Thymus (tissue), 11 donors: ENCODE data around the gene HMGXB3. TPM values are rescaled to one million over a fixed set of nuclear protein-coding genes. Genes with fewer than 3 reads are reported as not detected.
"Not testable (repeated sequence)": the region's sequence is repeated elsewhere in the genome, so short reads cannot be mapped to it uniquely, and the experiment has no call there.

Experiments
- DNase-seq, 9 donors: peaks; one replicate each; pipeline ENCODE4 v3.0.0-alpha.2; 2013; ENCODE audit warnings: low spot score in 9 of 9, low read depth in 6 of 9, missing footprints in 1 of 9
- H3K27ac ChIP-seq, 2 donors: one replicate each; pipeline ENCODE4 v1.5.1; 2013; ENCODE audit warnings: control low read depth in 1 of 2, low read depth in 1 of 2, low read length in 1 of 2, mild to moderate bottlenecking in 1 of 2, moderate library complexity in 1 of 2
- H3K27me3 ChIP-seq, 2 donors: one replicate each; pipeline ENCODE4 v1.5.1; 2013; ENCODE audit warnings: low read length in 1 of 2; ENCODE audit not compliant: control insufficient read depth in 2 of 2, insufficient read depth in 1 of 2
- H3K36me3 ChIP-seq, 2 donors: one replicate each; pipeline ENCODE4 v1.5.1; 2013; ENCODE audit warnings: low read length in 1 of 2, mild to moderate bottlenecking in 1 of 2, moderate library complexity in 1 of 2; ENCODE audit not compliant: control insufficient read depth in 2 of 2, insufficient read depth in 2 of 2
- H3K4me1 ChIP-seq, 2 donors: one replicate each; pipeline ENCODE4 v1.5.1; 2013; ENCODE audit warnings: low read length in 2 of 2; ENCODE audit not compliant: control insufficient read depth in 2 of 2, insufficient read depth in 2 of 2
- H3K4me3 ChIP-seq, 2 donors: one replicate each; pipeline ENCODE4 v1.5.1; 2013; ENCODE audit warnings: low read length in 2 of 2, control low read depth in 1 of 2, mild to moderate bottlenecking in 1 of 2
- H3K9me3 ChIP-seq, 2 donors: one replicate each; pipeline ENCODE4 v1.5.1; 2013; ENCODE audit warnings: low read length in 1 of 2, mild to moderate bottlenecking in 1 of 2; ENCODE audit not compliant: control insufficient read depth in 2 of 2, insufficient read depth in 1 of 2
- WGBS: extraction: QIAGEN DNeasy Blood & Tissue Kit; methylation state at CpG from one replicate; pipeline ENCODE4 v1.1.7; 2013; 5-methylcytosine and 5-hydroxymethylcytosine counted together
- polyA plus RNA-seq: library from polyadenylated mRNA; stranded (reverse); fragments of 200-250 nt; gene quantifications from one replicate; pipeline ENCODE4 v1.2.3, GENCODE V29; 2013
- total RNA-seq: library from RNA; stranded (reverse); fragments of 120-200 nt; gene quantifications from one replicate; pipeline ENCODE4 v1.2.4, GENCODE V29; 2013
- donor health status: healthy.

The HMGXB3 gene
- total and polyA plus RNA-seq, 2 donors = 14.0 to 27.0 TPM

- Histone ChIP-seq H3K9me3 (no peaks in the 10 kb centered on the region), H3K27ac (no peak overlapping the region), H3K27me3 (no peaks in the 10 kb centered on the region), H3K4me1 (no peaks in the 10 kb centered on the region), H3K36me3 (peaks cover 47 to 90% of the 10 kb centered on the region in 2 donors), H3K4me3 (no peak overlapping the region)
- 100% methylated on average over 1 of the region's 1 CpG for WGBS
- DNase-seq = no peak
These were observed 22.6 kb downstream of the HMGXB3 start for GRCh38 chr5:150023136-150023535.

- Histone ChIP-seq H3K27ac (no peak overlapping the region), H3K9me3 (no peaks in the 10 kb centered on the region), H3K36me3 (peaks cover 43 to 82% of the 10 kb centered on the region in 2 donors), H3K4me3 (no peak overlapping the region), H3K4me1 (no peaks in the 10 kb centered on the region), H3K27me3 (no peaks in the 10 kb centered on the region)
- DNase-seq = no peak
- 95% methylated on average over 9 of the region's 9 CpGs for WGBS
These were observed 23.9 kb downstream of the HMGXB3 start for GRCh38 chr5:150024346-150024984.

GRCh38 chr5:150026682-150027172, 26.2 kb downstream of the HMGXB3 start:
- Histone ChIP-seq H3K4me3 (no peak overlapping the region), H3K27me3 (no peaks in the 10 kb centered on the region), H3K27ac (no peak overlapping the region), H3K4me1 (no peaks in the 10 kb centered on the region), H3K36me3 (peaks cover 33 to 82% of the 10 kb centered on the region in 2 donors), H3K9me3 (no peaks in the 10 kb centered on the region)
- WGBS = 98% methylated on average over 4 of the region's 4 CpGs
- DNase-seq = no peak

GRCh38 chr5:150028047-150028446, 27.5 kb downstream of the HMGXB3 start:
- H3K4me1 ChIP-seq, H3K27ac ChIP-seq, H3K27me3 ChIP-seq, DNase-seq, H3K4me3 ChIP-seq, H3K9me3 ChIP-seq: not testable (repeated sequence)
- peaks cover 35 to 82% of the 10 kb centered on the region in 2 donors for H3K36me3 ChIP-seq
- 96% methylated on average over 1 of the region's 1 CpG for WGBS

GRCh38 chr5:150033334-150033733, 32.8 kb downstream of the HMGXB3 start:
- WGBS = over 99% methylated on average over 4 of the region's 4 CpGs
- Histone ChIP-seq H3K27me3 (no peaks in the 10 kb centered on the region), H3K9me3 (no peaks in the 10 kb centered on the region), H3K4me1 (no peaks in the 10 kb centered on the region), H3K4me3 (no peak overlapping the region), H3K36me3 (peaks cover 42 to 89% of the 10 kb centered on the region in 2 donors), H3K27ac (no peak overlapping the region)
- DNase-seq = no peak

- H3K36me3 ChIP-seq = peaks cover 42 to 93% of the 10 kb centered on the region in 2 donors
- H3K4me3 ChIP-seq = no peak overlapping the region
- WGBS = 97% methylated on average over 4 of the region's 4 CpGs
- no peaks in the 10 kb centered on the region for H3K9me3 ChIP-seq
- no peaks in the 10 kb centered on the region for H3K4me1 ChIP-seq
- DNase-seq = no peak
- H3K27ac ChIP-seq = no peak overlapping the region
- H3K27me3 ChIP-seq = no peaks in the 10 kb centered on the region
These were observed 34.1 kb downstream of the HMGXB3 start for GRCh38 chr5:150034662-150035061.

- Histone ChIP-seq H3K27me3 (no peaks in the 10 kb centered on the region), H3K36me3 (peaks cover 41 to 93% of the 10 kb centered on the region in 2 donors), H3K27ac (no peak overlapping the region), H3K4me1 (no peaks in the 10 kb centered on the region), H3K9me3 (no peaks in the 10 kb centered on the region), H3K4me3 (no peak overlapping the region)
- 80% methylated on average over 7 of the region's 7 CpGs for WGBS
- no peak for DNase-seq
These were observed 34.8 kb downstream of the HMGXB3 start for GRCh38 chr5:150035139-150035895.

- no peaks in the 10 kb centered on the region for H3K9me3 ChIP-seq
- no peak for DNase-seq
- H3K4me3 ChIP-seq = no peak overlapping the region
- H3K27ac ChIP-seq = no peak overlapping the region
- peaks cover 48 to 93% of the 10 kb centered on the region in 2 donors for H3K36me3 ChIP-seq
- WGBS = 97% methylated on average over 9 of the region's 9 CpGs
- H3K4me1 ChIP-seq = no peaks in the 10 kb centered on the region
- no peaks in the 10 kb centered on the region for H3K27me3 ChIP-seq
These were observed 36.0 kb downstream of the HMGXB3 start for GRCh38 chr5:150036513-150036912.

GRCh38 chr5:150038547-150038946, 38.0 kb downstream of the HMGXB3 start:
- Histone ChIP-seq H3K36me3 (peaks cover 47 to 91% of the 10 kb centered on the region in 2 donors), H3K9me3 (peaks cover 0 to 4% of the 10 kb centered on the region in 2 donors), H3K27ac (no peak overlapping the region), H3K4me3 (no peak overlapping the region), H3K4me1 (no peaks in the 10 kb centered on the region), H3K27me3 (no peaks in the 10 kb centered on the region)
- 95% methylated on average over 2 of the region's 2 CpGs for WGBS
- DNase-seq = no peak
